ENCODE data around the gene VKORC1L1.
"Not testable (repeated sequence)": the region's sequence is repeated elsewhere in the genome, so short reads cannot be mapped to it uniquely, and the experiment has no call there.

VKORC1L1 gene

GRCh38 chr7:65872776-65873581, at the start of gene VKORC1L1:
VKORC1L1 (plus strand) TSS chr7:65873074; CDS start chr7:65873372, 298 bp downstream.
- TF ChIP-seq CTCF (conservative IDR thresholded peaks at IDR 0.05; ENCODE audit: low read depth, low read length), result no peak
- peak within 1 kb of the TSS; percentile 74 for H3K4me3 ChIP-seq (ENCODE audit: low read depth, low read length)
- DNase-seq (ENCODE audit: low read depth), result peak; percentile 94

GRCh38 chr7:65827366-65827765, 45.5 kb upstream of the VKORC1L1 start:
- no peak for DNase-seq (ENCODE audit: low read depth)
- H3K4me3 ChIP-seq (ENCODE audit: low read depth, low read length), result no peak overlapping the region
- TF ChIP-seq CTCF (conservative IDR thresholded peaks at IDR 0.05; ENCODE audit: low read depth, low read length), result no peak

GRCh38 chr7:65832281-65832680, 40.6 kb upstream of the VKORC1L1 start:
- no peak overlapping the region for H3K4me3 ChIP-seq (ENCODE audit: low read depth, low read length)
- TF ChIP-seq CTCF (conservative IDR thresholded peaks at IDR 0.05; ENCODE audit: low read depth, low read length), result no peak
- peak; percentile 68 for DNase-seq (ENCODE audit: low read depth)

- DNase-seq (ENCODE audit: low read depth), result not testable (repeated sequence)
Observed at GRCh38 chr7:65836684-65837083, 36.2 kb upstream of the VKORC1L1 start.

GRCh38 chr7:65837541-65837956, 35.3 kb upstream of the VKORC1L1 start:
- not testable (repeated sequence) for H3K4me3 ChIP-seq (ENCODE audit: low read depth, low read length)
- peak; percentile 42 for DNase-seq (ENCODE audit: low read depth)

More at GRCh38 chr7:65836684-65837083, 36.2 kb upstream of the VKORC1L1 start:
- not testable (repeated sequence) for H3K4me3 ChIP-seq (ENCODE audit: low read depth, low read length)

GRCh38 chr7:65839846-65840245, 33.0 kb upstream of the VKORC1L1 start:
- H3K4me3 ChIP-seq (ENCODE audit: low read depth, low read length), result no peak overlapping the region
- no peak for DNase-seq (ENCODE audit: low read depth)
- TF ChIP-seq CTCF (conservative IDR thresholded peaks at IDR 0.05; ENCODE audit: low read depth, low read length), result no peak

- H3K4me3 ChIP-seq (ENCODE audit: low read depth, low read length), result no peak overlapping the region
- DNase-seq (ENCODE audit: low read depth), result no peak
- TF ChIP-seq CTCF (conservative IDR thresholded peaks at IDR 0.05; ENCODE audit: low read depth, low read length), result no peak
Observed at GRCh38 chr7:65840446-65840845, 32.4 kb upstream of the VKORC1L1 start.

- not testable (repeated sequence) for H3K4me3 ChIP-seq (ENCODE audit: low read depth, low read length); DNase-seq (ENCODE audit: low read depth)
Observed at GRCh38 chr7:65843616-65844015, 29.3 kb upstream of the VKORC1L1 start.

Data from choroid plexus epithelial cell (primary cell).